HG02798 (cell line): ENCODE measurements around the gene HIGD1B.

Source experiments
- ATAC-seq: cut with Tn5 transposase; IDR thresholded peaks from one replicate; pipeline ENCODE4 v1.9.1; 2021; ENCODE audit warnings: mild to moderate bottlenecking; ENCODE audit not compliant: unreplicated experiment, poor library complexity

The HIGD1B gene

DNA sequence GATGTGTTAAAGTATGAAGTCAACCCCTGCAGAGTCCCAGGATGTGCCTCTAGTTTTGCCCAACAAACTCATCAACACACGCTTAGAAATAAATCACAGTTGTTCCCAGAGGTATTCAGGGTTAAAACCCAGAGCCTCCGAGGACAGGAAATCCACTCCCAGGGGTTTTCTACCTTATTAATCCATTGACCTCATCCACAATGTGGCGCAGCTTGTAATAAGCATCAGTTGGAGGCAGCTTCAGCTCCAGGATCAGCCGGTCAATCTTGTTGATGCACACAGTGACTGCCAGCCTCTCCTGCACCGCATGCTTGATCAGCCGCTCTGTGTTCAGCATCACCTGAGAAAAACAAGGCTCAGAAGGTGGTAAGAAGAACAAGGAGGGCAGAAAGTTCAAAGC, 28.1 kb downstream of the HIGD1B start:
- no peak for ATAC-seq

DNA sequence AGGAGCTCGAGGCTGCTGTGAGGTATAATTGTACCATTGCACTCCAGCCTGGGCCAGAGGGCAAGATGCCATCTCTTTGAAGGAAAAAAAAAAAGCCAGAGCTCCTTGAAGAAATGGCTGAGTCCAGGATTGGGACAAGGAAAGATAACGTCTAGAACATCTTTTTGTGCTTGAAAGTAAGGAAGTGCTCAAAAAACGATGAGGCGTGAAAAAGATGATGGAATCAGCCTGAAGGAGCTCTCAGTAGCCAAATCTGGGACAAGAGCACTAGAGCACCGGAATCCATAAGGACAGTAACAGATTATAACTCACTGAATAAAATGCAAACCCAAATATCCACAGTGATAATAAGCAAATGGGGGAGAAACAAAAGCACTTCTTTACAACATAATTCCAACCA, 29.4 kb downstream of the HIGD1B start:
- no peak for ATAC-seq

DNA sequence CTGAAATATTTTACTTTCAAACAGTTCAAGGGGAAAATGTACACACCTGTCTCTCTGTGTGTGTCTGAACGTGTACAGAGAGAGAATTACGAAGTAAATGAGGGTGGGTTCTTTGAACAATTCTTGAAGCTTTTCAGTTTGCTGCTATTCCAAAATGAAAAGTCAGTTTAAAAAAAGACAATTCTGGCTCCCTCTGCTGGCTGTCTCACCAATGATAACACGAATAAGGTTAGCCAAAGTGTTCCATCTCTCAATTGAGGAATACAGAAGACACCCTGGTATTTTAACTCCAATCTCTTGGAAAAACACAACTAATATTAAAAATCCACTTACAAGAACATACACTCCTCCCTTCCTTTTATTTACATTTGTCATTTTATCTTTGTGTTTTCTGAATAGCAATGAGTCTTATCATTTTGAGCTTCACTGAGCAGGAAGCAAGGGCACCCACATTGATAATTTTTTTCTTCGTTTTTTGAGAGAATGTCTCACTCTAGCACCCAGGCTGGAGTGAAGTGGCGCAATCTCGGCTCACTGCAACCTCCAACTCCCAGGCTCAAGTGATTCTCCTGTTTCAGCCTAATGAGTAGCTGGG, 31.0 kb downstream of the HIGD1B start:
- no peak for ATAC-seq

DNA sequence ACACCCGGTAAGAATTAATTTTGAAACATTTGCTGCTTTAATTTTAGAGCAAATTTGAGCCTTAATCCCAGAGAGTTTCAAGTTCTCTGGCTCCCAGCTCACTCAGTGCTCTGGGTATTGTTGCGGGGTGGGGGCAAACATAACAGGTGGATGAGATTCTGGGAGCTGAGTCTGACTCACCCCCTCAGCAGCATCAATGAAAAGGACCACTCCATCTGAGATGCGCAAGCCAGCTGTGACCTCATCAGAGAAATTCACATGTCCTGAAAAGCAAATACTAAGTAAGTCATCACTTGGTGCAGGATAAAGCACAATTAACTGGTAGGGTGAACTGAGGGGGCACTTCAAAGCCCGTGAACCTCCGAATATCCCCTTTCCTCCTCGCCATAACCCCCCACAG, 31.7 kb downstream of the HIGD1B start:
- ATAC-seq: no peak

DNA sequence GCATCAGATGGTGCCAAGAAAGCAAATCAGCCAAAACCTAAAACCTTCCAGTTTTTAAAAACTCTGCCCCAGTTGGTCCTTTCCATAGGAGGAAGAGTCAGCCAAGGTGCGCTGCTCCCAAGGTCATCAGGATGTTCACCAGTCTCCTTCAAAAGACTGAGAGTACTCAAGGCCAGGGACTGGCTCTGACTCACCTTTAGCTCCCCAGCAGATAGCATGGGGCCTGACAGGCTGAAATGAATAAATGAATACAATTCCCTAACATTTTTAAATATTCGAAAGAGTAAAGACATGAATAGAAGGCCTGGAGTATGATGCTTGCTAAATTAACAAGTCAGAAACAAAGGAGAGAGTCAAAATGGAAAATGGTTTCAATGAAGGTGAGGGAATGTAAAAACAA, 32.4 kb downstream of the HIGD1B start:
- no peak for ATAC-seq

DNA sequence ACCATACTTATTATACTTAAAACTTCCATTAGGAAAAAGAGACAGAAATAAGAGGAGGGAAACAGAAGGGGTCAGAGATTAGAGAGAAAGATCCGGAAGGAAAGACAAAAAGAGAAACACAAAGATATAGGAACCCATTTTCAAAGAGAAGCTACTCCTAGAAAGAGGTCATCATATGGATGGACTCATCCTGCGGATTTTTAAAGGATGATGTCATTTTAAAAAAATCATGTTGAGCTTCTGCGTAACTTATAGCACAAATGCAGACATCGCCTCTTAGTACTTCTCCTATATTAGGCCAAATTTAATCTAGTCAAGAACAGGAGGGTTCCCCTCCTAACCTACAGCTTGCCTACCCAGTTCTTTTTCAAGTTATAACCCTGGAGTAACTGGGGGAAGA, 33.5 kb downstream of the HIGD1B start:
- ATAC-seq: no peak

DNA sequence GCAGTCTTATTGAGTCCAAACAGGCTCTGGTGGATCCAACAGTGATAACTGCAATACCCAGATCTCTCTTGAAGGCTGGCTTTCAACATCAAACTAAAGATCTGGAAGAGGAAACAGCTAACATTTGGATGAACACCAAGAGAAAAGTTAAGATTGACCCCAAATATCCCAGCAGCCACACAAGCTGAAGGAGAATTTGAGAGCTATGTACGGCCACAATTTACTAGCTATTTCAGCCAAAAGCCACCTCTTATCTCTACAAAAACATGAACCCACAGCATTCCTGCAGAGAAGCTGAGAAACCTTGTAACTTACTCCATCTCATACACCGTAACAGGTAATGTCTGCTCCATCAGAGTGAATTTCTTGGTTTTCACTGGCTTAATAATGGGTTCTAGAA, 37.3 kb downstream of the HIGD1B start:
- no peak for ATAC-seq

DNA sequence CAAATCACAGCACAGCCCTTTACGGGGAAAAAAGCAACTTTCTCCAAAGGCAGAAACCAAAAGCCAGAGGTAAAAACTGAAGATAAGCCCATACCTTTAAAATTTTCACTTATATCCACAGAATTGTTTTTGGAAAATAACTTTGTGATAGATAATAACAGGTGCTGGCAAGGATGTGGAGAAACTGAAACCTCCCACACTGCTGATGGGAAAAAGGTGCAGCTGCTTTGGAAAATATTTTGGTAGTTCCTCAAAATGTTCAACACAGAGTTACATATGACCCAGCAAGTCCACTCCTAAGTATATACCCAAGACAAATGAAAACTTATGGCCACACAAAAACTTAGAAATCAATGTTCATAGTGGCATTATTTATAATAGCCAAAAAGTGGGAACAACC, 39.3 kb downstream of the HIGD1B start:
- ATAC-seq: no peak

DNA sequence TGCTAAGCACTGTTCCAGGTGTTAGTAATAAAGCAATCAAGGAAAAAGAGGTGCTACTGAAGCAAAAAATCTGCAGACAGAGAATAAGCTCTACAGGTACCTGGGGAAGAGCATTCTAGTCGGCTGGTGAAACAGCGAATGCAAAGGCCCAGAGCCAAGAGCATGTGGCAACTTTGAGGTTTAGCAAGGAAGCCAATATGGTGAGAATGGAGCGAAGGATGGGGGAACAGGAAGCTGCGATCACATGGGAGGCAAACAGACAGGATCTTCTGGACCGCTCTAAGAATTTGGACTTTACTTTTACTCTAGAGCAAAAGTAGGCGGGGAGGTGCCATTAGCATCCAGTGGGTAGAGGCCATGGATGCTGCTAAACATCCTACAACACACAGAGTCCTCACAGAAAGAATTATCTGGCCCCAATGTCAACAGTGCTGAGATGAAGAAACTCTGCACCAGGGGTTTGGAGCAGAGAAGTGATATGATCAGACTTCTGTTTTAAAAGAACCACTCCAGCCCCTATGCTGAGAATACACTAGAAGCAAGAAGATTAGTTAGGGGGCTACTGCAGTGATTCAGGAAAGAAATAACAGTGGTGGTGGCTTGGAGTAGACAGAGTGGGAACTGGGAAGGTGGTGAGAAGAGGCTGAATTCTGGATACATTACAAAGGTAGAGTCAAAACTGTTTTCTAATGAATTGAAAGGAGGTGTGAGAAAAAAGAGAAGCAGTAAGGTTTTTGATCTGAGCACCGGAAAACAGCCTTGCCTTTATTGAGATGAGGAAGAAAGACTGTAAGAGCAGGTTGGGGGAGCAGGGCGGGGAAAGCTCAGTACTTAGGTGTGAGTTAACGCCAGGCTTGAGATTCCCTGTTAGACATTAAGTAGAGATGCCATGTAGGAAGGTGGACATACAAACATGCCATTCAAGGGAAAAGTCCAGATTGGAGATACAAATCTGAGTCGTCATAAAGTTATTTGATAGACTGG, 40.6 kb downstream of the HIGD1B start:
- ATAC-seq: no peak

DNA sequence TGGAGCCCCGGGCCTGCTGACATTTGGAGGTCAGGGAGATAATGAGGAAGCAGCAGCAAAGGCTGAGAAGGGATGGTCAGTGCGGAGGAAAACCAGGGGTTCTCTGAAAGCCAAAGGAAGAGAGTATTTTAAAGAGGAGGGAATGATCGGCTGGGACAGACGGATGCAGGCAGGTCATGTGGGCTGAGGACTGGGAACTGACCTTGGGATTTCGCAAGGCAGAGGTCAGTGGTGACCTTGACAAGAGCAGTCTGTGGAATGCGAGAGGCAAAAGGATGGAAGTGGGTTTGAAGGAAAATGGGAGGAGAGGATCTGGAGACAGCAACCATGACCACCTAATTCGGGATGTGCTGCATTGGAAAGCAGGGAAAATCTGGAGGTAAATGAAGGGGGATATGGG, 41.3 kb downstream of the HIGD1B start:
- no peak for ATAC-seq

DNA sequence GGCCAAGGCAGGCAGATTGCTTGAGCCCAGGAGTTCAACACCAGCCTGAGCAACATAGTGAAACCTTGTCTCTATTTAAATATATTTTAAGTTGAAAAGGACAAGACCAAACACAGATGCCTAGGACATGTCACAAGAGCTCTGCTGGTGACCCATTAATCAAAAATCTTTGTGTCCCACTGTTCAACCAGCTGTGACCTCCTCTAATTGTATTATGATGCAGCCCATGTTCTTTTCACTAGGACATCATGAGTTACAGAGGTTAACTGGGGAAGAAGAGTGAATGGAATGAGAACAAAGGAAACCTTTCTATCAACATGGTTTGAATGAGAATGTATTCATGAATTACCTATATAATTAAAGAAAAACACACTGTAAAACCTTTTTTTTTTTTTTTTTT, 44.6 kb downstream of the HIGD1B start:
- no peak for ATAC-seq

DNA sequence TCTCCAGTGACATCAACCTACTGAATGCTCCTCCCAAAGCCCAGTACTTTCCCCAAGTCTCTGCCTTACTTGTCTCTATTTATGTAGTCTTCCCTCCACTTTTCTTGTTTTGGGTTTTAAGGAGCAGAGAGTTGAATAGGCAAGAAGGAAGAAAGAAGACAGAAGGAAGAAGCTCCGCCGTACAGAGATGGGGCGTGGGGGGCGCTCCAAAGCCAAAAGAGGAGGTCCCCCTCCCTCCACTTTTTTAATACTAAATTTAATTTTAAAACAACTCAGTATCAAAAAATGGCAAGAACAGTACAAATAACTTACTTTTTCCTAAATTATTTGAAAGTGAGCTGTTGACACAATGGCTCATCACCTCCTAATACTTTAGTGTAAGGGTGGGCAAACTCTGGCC, 47.0 kb downstream of the HIGD1B start:
- ATAC-seq: no peak

DNA sequence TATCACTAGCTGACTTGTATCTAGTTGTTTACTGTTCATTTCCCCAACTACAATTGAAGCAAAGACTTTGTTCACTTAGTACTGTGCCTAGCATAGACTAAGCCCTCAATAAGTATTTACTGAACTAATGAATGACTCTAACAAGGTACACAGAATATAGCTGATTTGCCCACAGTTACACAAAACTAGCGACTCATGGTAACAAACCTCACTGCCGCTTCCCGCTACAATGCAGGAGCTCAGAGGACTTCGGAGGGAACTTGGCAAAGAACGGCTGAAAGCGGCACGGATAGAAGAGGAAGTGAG, 51.0 kb downstream of the HIGD1B start:
- ATAC-seq: no peak

DNA sequence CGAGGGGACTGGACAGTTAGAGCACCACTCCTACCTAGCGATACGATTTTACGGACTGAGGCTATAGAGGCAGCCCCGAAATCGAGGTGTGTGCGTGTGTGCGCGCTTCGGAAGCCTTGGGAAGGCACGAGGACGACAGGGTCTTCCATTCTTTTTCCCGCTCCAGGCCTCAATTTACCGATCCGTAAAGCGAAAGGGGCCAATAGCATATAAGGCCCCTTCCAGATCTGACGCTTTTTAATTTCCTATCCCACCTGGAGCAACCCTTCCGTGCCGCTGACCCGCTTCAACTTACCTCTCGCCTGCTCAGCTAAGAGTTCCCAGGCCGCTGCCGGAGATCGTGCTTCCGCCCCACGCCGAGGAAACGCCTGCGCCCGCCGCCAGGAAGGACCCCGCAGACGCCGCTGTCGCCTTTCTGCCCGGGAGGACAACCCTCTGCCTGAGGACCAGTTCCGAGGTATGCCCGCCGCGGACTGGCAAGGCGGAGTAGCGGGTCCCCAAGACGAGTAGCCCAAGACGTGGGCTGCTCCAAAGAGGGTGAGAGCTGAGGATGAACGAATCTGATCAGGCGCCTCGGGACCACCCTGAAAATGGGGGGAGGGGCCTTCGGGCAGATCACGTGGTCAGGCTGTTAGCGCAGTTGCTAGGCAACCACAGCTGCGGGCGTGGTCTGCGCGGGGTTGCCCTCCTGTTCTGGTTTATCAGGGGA, 51.5 kb downstream of the HIGD1B start, which contains the start of gene EFTUD2:
TSS of gene EFTUD2 (minus strand) at position 372 of the 709 bp plus-strand sequence. CDS start 4,924 bp downstream, outside the sequence.
- ATAC-seq: peak; percentile 80
